Glutamatergic neuron (in vitro differentiated cells): ENCODE results near the gene RPL26. TPM values are rescaled to one million over a fixed set of nuclear protein-coding genes. Genes with fewer than 3 reads are reported as not detected.

ENCODE experiments used
- DNase-seq: peaks from one replicate; pipeline ENCODE4 v3.0.0; 2022
- H3K27ac Mint-ChIP-seq: one replicate; pipeline ENCODE4 v1.8.0; 2020; ENCODE audit warnings: mild to moderate bottlenecking, mixed read lengths, inconsistent platforms; ENCODE audit not compliant: unreplicated experiment
- H3K27me3 Mint-ChIP-seq: one replicate; pipeline ENCODE4 v1.8.0; 2020; ENCODE audit warnings: mild to moderate bottlenecking, moderate library complexity, mixed read lengths, inconsistent platforms; ENCODE audit not compliant: unreplicated experiment
- H3K36me3 Mint-ChIP-seq: one replicate; pipeline ENCODE4 v1.8.0; 2020; ENCODE audit warnings: mild to moderate bottlenecking, mixed read lengths, inconsistent platforms; ENCODE audit not compliant: unreplicated experiment
- H3K4me1 Mint-ChIP-seq: one replicate; pipeline ENCODE4 v1.8.0; 2020; ENCODE audit warnings: mild to moderate bottlenecking, low read depth, mixed read lengths, inconsistent platforms; ENCODE audit not compliant: unreplicated experiment
- H3K4me3 Mint-ChIP-seq: one replicate; pipeline ENCODE4 v1.8.0; 2020; ENCODE audit warnings: mild to moderate bottlenecking, mixed read lengths, inconsistent platforms; ENCODE audit not compliant: unreplicated experiment
- H3K9me3 Mint-ChIP-seq: one replicate; pipeline ENCODE4 v1.8.0; 2020; ENCODE audit warnings: mild to moderate bottlenecking, moderate library complexity, mixed read lengths, inconsistent platforms; ENCODE audit not compliant: unreplicated experiment
- CTCF ChIP-seq: fragments of 200-600 bp; sonication (generic); IDR thresholded peaks from one replicate; pipeline ENCODE4 v1.5.0; 2021; ENCODE audit not compliant: partially characterized antibody, unreplicated experiment
- total RNA-seq: library from RNA; stranded (reverse); fragmentation: NEBNext Ultra II Directional; extraction: Animal tissue kit (Norgen Biotek cat#: 25700); gene quantifications from one replicate; pipeline ENCODE4 v1.2.1, GENCODE V29; 2021; ENCODE audit not compliant: unreplicated experiment

The RPL26 gene
- total RNA-seq, 1 donor from 2014 or later, result 941 TPM

GRCh38 chr17:8337802-8338752, 44.9 kb downstream of the RPL26 start:
- DNase-seq, result no peak
- H3K9me3 Mint-ChIP-seq, result no peaks in the 10 kb centered on the region
- H3K27me3 Mint-ChIP-seq, result peaks cover 4% of the 10 kb centered on the region
- H3K27ac Mint-ChIP-seq, result no peak overlapping the region
- H3K4me1 Mint-ChIP-seq, result peaks cover 4% of the 10 kb centered on the region
- no peaks in the 10 kb centered on the region for H3K36me3 Mint-ChIP-seq
- TF ChIP-seq CTCF, result no peak
- H3K4me3 Mint-ChIP-seq, result no peak overlapping the region

- H3K36me3 Mint-ChIP-seq, result no peaks in the 10 kb centered on the region
- no peak for DNase-seq
- no peak for TF ChIP-seq CTCF
- no peaks in the 10 kb centered on the region for H3K9me3 Mint-ChIP-seq
- H3K27me3 Mint-ChIP-seq, result peaks cover 4% of the 10 kb centered on the region
- peaks cover 3% of the 10 kb centered on the region for H3K4me1 Mint-ChIP-seq
- no peak overlapping the region for H3K4me3 Mint-ChIP-seq
- H3K27ac Mint-ChIP-seq, result no peak overlapping the region
Measured at GRCh38 chr17:8333281-8333680, 49.7 kb downstream of the RPL26 start.

GRCh38 chr17:8332688-8333087, 50.3 kb downstream of the RPL26 start:
- Mint-ChIP-seq H3K9me3 (no peaks in the 10 kb centered on the region), H3K4me1 (peaks cover 3% of the 10 kb centered on the region), H3K27ac (peak overlapping the region; percentile 56), H3K4me3 (no peak overlapping the region), H3K36me3 (no peaks in the 10 kb centered on the region), H3K27me3 (peaks cover 1% of the 10 kb centered on the region)
- no peak for TF ChIP-seq CTCF
- DNase-seq, result peak; percentile 43

- Mint-ChIP-seq H3K27me3 (no peaks in the 10 kb centered on the region), H3K36me3 (no peaks in the 10 kb centered on the region), H3K9me3 (no peaks in the 10 kb centered on the region), H3K4me3 (no peak overlapping the region), H3K4me1 (peaks cover 3% of the 10 kb centered on the region), H3K27ac (no peak overlapping the region)
- DNase-seq, result no peak
- no peak for TF ChIP-seq CTCF
Measured at GRCh38 chr17:8332128-8332527, 50.9 kb downstream of the RPL26 start.

Other genes starting within 250 kb of the RPL26 start
- 64.6 TPM for gene PER1, start 230.8 kb downstream of the RPL26 start, total RNA-seq
- gene VAMP2, start 220.2 kb downstream of the RPL26 start, total RNA-seq, result 117 TPM
- gene TMEM107, start 206.8 kb downstream of the RPL26 start, total RNA-seq, result 12.8 TPM
- gene BORCS6, start 193.0 kb downstream of the RPL26 start, total RNA-seq, result 14.2 TPM
- gene AURKB, start 172.6 kb downstream of the RPL26 start, total RNA-seq, result 17.3 TPM
- gene CTC1, start 135.1 kb downstream of the RPL26 start, total RNA-seq, result 85.3 TPM
- 74.6 TPM for gene PFAS, start 133.9 kb downstream of the RPL26 start, total RNA-seq
- gene RANGRF, start 94.5 kb downstream of the RPL26 start, total RNA-seq, result 29.5 TPM
- gene SLC25A35, start 87.8 kb downstream of the RPL26 start, total RNA-seq, result 4.0 TPM
- 0.66 TPM for gene ARHGEF15, start 73.0 kb downstream of the RPL26 start, total RNA-seq
- not detected for gene ODF4, start 43.4 kb downstream of the RPL26 start, total RNA-seq
- not detected for gene RNF222, start 14.6 kb upstream of the RPL26 start, total RNA-seq
- 51.7 TPM for gene NDEL1, start 52.7 kb upstream of the RPL26 start, total RNA-seq
- 218 TPM for gene MYH10, start 247.5 kb upstream of the RPL26 start, total RNA-seq